Measurements from ENCODE around the gene LSP1.
"Not testable (repeated sequence)": the region's sequence is repeated elsewhere in the genome, so short reads cannot be mapped to it uniquely, and the experiment has no call there.

LSP1 gene, protein sequence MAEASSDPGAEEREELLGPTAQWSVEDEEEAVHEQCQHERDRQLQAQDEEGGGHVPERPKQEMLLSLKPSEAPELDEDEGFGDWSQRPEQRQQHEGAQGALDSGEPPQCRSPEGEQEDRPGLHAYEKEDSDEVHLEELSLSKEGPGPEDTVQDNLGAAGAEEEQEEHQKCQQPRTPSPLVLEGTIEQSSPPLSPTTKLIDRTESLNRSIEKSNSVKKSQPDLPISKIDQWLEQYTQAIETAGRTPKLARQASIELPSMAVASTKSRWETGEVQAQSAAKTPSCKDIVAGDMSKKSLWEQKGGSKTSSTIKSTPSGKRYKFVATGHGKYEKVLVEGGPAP

DNA sequence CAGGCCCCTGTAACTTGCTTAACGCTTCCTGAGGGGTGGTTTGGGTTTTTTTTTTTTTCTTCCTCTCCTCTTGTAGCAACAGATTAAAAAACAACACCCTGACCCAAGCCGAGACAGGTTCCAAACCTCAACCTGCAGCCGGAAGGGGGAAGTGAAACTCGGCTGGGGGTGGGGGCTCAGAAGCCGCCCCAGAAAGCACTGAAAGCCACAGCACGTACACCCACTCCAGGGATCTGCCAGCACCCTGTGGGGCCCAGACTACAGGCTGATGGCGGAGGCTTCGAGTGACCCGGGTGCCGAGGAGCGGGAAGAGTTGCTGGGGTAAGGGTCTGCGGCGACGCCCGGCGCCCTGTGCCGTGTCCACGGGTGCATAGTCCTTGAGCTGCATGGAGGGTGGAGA is at the start of gene LSP1:
TSS of gene LSP1 (plus strand) at position 208 of the 400 bp plus-strand sequence. CDS start at position 269, 61 bp downstream.
- DNase-seq (ENCODE audit: low read depth in 2 of 2): peak; percentile 66 to 76

DNA sequence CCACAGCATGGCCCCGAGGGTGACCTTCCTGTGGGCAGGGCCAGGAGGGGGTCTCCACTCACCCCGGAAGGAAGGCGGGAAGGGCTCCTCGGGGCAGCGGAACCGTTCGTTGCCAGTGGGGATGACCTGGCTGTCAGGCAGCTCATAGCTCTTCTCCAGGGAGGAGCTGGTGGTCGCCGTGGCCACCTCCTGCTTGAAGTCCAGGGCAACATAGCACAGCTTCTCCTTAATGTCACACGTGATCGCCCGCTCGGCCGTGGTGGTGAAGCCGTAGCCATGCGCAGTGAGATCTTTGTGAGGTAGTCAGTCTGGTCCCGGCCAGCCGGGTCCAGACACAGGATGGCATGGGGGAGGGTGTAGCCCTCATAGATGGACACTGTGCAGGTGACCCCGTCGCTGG is 49.6 kb upstream of the LSP1 start:
- DNase-seq (ENCODE audit: low read depth in 2 of 2): no peak

DNA sequence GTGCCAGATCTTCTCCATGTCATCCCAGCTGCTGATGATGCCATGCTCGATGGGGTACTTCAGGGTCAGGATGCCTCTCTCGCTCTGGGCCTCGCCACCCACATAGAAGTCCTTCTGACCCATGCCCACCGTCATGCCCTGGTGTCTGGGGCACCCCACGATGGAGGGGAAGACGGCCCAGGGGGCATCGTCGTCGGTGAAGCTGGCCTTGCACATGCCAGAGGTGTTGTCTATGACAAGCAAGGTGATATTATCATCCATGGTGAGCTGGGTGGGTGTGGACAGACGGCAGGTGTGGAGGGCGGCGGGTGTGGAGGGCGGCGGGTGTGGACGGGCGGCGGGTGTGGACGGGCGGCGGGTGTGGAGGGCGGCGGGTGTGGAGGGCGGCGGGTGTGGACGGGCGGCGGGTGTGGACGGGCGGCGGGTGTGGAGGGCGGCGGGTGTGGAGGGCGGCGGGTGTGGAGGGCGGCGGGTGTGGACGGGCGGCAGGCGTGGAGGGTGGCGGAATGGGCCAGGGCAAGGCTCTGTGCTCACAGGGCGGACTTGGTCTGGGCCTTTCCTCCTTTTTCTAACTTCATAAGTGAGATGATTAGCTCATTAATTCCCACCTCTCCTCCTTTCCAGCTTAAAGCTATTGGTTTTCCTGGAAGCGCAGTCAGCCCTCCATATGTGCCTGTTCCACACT is 48.9 kb upstream of the LSP1 start:
- DNase-seq (ENCODE audit: low read depth in 2 of 2): not testable (repeated sequence)

DNA sequence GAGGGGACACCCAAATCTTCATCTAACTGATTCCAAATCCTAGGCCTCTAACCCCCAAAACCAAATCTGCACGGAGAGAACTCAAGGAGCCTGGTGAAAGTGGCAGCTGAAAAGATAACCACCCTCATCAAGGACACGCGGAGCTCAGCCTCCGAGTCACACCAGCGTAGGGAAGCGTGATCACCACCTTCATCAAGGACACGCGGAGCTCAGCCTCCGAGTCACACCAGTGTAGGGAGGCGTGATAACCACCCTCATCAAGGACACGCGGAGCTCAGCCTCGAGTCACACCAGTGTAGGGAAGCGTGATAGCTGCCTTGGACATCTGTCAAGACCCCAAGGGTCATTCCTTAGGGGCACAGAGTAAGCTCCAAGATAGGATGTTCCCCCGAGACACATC is 47.4 kb upstream of the LSP1 start:
- DNase-seq (ENCODE audit: low read depth in 2 of 2): no peak

DNA sequence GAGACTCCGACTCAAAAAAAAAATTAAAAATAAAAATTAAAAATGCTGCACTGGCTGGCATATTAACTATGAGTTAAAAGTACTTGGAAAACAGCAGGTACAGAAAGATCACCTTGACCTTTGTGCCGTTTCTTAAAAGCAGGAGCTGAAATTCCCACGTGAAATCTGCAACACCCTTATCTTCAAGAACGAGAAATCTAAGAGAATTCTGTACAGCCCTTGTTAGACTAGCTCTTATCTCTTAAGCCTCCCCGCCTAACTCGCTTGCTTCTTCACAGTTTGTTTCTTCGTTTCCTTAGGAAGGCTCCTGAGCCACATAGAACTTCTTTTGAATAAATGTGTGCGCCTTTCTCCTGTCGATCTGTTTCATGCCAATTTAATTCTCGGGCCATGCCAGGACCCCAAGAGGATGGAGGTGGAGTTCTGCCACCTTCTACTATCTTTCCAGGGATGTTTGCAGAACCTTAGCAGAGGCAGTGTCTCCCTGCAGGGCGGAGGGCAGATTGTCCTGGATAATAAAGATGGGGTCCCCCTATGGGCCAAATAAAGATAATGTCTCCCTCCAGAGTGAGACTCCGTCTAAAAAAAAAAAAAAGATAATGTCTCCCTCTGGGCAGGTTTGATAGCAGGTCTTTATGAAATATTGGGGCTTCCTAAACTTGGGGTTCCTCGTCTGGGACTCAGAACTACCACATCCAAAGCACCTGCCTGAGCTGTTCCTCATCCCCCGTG is 45.5 kb upstream of the LSP1 start:
- no peak for DNase-seq (ENCODE audit: low read depth in 2 of 2)

DNA sequence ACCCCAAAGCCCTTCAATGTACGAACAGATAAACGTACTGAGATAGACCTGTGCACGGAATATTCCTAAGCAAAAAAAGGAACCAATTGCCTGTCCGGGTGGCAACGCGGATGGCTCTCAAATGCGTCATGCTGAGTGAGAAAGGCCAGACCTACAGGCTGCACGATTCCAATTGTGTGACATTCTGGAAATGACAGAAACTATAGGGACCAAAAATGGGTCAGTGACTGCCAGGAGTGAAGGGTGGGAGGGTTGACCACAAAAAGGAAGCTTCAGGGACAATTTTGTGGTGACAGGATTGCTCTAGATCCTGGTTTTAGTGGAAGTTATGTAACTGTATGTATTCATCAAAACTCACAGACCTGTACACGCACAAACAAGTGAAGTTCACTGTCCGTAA is 42.1 kb upstream of the LSP1 start:
- DNase-seq (ENCODE audit: low read depth in 2 of 2): no peak

DNA sequence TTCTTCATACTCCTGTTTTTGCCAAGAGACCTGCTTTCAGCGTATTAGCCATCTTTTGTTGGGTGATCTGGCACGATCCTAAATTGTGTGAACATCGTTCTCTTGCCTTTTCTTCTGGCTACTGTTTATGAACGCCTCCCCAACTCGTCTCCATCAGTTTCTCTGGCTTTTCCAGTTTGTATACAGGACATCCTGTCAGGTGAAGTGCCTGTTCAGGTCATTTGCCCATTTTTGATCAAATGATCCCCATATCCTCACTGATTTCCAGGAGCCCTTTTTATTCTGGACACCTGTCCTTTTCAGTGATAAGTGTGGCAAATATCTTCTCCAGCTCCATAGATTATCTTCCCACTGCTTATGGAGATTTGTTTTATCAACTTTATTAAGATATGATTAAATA is 40.6 kb upstream of the LSP1 start:
- no peak for DNase-seq (ENCODE audit: low read depth in 2 of 2)

DNA sequence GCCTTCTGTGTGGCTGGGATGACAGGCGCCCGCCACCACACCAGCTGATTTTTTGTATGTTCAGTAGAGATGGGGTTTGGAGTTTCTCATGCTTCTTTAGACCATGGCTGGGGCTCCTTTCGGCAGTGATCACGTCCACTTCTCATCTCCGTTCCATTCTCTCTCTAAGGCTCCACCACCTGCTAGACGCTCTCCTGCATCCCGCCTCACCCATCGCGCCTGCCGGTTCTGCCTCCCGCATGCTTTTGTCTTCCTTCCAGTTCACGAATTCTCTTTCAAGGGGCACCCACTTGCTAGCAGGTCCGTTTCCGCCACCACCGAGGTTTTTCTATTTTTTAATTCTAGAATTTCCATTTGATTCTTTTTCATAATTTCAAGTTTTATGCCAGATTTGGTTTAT is 40.1 kb upstream of the LSP1 start:
- no peak for DNase-seq (ENCODE audit: low read depth in 2 of 2)

DNA sequence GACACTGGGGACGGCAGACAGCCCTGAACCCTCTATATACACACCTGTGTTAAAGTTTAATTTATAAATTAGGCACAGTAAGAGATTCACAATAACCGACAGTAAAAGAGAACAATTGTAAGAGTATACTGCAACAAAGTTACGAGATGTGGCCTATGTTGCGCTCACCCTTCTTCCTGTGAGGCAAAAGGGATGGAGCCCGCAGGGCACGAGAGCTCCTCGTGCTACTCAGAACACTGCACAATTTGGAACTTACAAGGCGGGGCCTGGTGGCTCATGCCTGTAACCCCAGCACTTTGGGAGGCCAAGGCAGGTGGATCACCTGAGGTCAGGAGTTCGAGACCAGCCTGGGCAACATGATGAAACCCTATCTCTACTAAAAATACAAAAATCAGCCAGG is 39.5 kb upstream of the LSP1 start:
- DNase-seq (ENCODE audit: low read depth in 2 of 2): not testable (repeated sequence)

DNA sequence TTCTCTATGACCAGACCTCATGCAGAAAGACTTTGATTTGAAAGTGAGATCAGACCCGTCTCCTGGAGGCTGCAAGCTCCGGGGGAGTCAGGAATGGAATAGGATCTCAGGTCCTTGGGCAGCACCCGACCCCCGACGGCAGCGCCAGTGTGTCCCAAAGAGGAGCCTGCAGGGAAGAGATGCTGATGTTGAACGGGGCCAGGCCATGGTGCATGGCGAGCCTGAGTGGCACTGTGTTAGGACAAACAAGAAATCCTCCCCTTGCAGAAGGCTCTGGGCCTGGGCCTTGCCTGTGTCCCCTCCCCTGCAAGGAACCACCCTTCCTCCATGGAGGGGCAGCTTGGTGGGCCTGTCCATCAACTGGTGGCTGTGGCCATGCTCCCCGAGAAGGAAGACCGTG is 38.2 kb upstream of the LSP1 start:
- no peak for DNase-seq (ENCODE audit: low read depth in 2 of 2)

DNA sequence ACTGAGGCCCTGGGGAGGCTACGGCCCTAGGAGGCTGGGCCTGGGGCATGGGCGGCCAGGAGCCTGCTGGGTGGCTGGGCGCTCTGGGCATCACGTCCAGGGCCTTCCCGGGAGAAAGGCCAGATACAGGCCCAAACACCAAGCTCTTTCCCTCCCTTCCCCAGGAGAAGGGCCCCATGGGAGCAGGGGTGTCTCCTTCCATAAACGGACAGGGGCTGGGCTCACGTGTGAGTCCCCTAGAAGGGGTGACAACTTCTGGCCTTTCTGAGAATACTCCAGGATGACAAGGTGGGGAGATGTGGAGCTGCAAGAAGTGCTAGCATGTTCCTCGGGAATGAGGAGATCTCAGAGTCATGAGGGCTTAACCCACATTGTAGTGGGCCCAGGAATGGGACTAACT is 37.6 kb upstream of the LSP1 start:
- no peak for DNase-seq (ENCODE audit: low read depth in 2 of 2)

DNA sequence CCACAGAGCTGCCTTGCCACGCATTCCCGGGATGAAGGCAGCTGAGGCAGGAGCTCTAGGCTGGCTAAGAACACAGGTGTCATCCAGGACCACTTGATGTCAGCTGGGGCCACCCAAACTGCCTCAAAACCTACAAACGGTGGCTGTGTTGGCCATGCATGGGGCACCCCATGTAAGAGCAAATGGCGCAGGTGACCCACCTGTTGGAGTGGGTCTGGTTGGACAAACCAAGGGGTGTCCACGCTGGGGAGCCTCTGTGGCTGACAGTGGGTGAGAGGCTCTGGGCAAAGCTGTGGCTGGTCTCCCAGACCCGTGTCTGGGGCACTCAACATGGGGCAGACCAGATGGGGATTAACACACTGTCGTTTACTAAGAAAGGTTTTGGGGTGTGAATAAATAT is 37.1 kb upstream of the LSP1 start:
- DNase-seq (ENCODE audit: low read depth in 2 of 2): no peak

DNA sequence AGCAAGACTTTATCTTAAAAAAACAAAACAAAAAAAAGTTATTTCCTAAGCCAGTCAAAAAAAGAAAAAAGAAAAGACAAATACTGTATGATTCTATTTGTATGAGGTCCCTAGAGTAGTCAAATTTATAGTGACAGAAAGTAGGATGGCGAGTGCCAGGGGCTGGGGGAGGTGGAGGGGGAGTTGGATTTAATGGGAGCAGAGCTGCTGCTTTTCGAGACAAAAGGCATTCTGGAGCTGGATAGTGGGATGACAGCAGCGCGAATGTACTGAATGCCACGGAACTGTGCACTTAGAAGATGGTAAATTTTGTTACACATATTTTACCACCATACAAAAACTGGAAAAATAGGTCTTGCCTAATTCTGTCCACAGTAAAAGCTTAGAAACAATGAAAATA is 35.9 kb upstream of the LSP1 start:
- no peak for DNase-seq (ENCODE audit: low read depth in 2 of 2)

DNA sequence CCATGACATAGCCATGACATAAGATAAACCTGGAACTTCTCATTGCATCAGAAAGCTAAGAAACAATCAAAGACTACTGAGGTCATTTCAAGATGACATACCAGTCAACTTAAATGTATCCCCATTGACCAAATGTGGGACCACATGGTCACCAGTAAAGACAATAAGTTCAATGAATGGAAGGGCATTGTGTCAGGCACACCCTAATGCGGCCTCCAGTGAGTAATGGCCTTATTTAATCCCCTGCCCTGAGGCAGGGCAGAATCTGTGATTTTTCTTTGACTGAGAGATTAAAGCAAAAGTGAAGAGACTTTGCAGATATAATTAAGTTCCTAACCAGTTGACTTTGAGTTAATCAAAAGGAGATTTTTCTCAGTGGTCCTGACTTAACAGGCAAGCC is 35.4 kb upstream of the LSP1 start:
- DNase-seq (ENCODE audit: low read depth in 2 of 2): no peak

DNA sequence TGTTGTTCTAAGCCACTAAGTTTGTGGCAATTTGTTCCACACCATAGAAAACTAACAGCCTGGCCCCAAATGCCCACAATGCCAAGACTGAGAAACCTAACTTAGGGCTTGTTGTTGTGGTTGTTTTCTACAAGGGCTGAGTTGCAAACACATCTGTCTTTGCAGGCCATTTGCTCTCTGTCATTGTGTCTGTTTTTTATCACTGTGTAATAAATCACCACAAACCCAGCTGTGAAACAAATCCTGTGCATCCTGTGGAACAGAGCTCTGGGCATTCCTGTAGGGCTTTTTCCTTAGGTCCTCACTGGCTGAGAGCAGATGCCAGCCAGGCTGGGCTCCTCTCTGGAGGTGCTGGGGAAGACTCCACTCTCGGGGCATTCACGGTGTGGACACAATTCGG is 33.8 kb upstream of the LSP1 start:
- no peak for DNase-seq (ENCODE audit: low read depth in 2 of 2)

DNA sequence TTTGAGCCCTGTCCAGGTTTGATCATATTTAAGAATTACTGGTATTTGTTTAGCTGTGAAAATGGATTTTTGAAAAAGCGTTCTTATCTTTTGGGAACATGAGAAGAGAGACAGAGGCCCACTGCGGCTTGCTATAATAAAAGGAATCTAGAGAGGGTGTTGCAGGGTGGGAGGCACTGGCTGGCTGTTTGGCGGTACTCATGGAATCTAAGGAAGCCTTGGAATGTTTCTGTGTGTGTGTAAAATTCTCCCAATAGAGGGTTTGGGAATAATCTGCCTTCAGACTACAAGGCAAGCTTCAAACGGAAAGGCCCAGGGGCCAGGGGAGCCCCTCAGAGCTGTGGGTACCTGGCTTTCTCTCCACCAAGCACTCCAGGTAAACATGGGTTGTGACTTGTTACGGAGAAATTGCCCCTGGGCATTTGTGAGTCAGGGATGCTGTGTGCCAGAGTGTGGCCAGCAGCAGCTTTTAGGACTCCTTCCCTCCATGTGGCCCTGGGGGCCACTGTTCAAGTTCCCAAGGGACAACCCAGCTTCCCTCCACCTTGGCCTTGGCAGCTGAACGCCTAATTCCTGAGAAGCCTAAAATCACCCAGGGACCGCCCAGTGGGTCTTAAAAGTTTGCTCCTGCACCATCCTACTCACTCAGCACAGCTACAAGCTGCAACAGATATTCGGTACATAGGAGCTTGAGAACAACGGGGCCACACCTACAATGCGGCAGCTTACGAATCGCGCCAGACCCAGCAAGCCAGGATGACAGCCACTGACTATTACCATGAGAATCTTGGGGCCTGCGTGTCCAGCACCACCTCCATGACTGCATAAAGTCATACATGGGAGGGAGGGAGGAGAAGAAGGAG is 32.2 kb upstream of the LSP1 start:
- no peak for DNase-seq (ENCODE audit: low read depth in 2 of 2)

DNA sequence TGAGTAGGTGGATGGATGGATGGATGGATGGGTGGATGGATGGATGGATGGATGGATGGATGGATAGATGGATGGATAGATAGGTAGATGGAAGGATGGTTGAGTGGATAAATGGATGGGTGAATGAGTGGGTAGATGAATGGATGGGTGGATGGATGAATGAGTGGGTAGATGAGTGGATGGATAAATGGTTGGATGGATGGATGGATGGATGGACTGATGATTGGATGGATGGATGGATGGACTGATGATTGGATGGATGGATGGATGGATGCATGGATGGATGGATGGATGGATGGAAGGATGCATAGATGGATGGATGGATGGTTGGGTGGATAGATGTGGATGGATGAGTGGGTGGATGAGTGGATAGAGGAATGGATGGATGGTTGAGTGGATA is 31.3 kb upstream of the LSP1 start:
- DNase-seq (ENCODE audit: low read depth in 2 of 2): no peak

DNA sequence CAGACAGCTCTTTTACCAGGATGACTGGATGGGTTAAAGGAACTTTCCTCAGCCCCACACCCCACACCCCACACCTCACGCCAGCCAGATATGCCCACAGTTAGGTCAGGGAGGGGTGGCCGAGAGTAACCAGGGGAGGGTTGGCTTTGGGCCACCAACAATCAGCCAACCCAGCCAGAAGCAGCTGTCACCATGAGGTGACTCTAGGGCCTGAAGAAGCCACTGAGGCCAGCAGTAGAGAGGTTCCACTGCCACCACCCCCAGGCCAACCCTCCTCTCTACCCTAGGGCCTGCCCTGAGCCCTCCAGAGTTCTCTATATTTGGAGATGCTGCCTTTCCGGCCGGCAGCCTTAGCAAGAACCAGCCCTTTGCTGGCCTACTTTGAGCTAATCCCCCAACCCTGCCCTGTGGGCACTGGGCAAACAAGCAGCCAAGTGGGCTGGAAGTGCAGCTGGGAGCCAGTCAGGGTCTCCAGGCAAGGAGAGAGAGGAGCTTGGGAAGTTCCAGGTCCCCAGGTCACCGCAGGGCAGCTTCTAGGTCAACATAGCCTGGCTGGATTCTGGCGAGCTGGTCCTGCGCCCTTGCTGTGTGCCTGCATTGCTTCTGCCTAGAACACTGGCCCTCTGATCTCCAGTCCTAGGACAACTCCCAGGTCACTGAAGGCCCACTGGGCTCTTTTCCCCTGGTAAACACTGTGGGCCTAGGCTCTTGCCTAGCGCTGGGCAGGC is 30.1 kb upstream of the LSP1 start:
- DNase-seq (ENCODE audit: low read depth in 2 of 2): no peak

DNA sequence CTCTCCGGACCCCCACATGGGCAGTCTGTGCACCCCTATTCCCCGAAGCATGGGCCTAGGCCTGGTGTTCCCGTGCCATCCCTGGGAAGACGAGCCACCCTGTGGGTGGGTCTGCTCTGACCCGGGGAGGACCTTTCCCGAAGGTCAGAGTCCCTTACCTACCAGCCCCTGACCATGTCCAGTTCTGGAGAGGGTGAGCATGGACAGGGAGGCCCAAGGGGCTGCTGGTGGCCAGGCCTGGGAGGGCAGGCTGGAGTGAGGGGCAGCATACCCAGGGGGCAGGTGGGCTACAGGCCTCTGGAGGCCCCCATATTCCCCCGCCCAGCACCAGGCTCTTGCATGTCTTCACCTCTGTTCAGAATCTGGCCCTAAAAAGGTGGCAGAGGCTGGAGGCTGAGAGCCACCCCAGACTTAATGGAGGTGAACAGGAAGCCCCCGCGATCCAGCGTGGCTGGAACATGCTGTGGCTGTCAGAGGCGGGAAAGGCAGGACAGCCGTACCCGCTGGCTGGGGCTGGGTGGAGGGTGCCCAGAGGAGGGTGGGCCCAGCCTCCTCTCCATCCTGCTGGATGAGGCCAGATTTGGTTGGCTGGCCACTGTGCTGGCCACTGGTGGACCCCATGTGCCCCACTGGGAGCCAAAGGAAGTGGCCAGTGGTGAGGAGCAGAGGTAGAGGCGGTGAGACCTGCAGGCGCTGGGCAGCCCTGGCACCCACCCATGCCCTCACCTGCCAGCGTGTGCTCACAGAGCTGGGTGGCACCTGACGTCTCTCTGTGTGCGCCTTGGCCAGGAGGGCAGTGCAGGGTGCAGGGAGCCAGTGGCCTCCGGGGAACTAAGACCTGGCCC is 29.3 kb upstream of the LSP1 start:
- DNase-seq (ENCODE audit: low read depth in 2 of 2): no peak

Data from stimulated activated CD8-positive, alpha-beta memory T cell treated with anti-CD3 and anti-CD28 coated beads, Interleukin-7, amount 100 ng/mL, for 4 hours (primary cell).